Measurements from ENCODE around the gene XPO6. TPM values are rescaled to one million over a fixed set of nuclear protein-coding genes. Genes with fewer than 3 reads are reported as not detected.
A peak's percentile ranks its signal among the peaks of the same experiment; 100 is the strongest.

The XPO6 gene
- total and polyA plus RNA-seq, 2 of the 13 experiments (the other 11 are each of a cell fraction or from before 2014, with no cell fraction given): 109 to 129 TPM

- TF ChIP-seq ARID5B (CRISPR knock-in tag; IDR thresholded peaks at IDR 0.05): peak; percentile 63
- no peak for TF ChIP-seq ZNF10 (CRISPR knock-in tag; IDR thresholded peaks at IDR 0.05; ENCODE audit: borderline replicate concordance, low read depth)
- peak; percentile 62; the same call in 1 of the 2 replicates for TF ChIP-seq ZNF776 (CRISPR knock-in tag; IDR thresholded peaks at IDR 0.05)
- TF ChIP-seq JUND (CRISPR knock-in tag; IDR thresholded peaks at IDR 0.05): no peak
- TF ChIP-seq ZKSCAN8 (CRISPR knock-in tag; IDR thresholded peaks at IDR 0.05; ENCODE audit: borderline replicate concordance): peak; percentile 63; the same call in 1 of the 2 replicates
- no peak for TF ChIP-seq AKAP8 (CRISPR knock-in tag; IDR thresholded peaks at IDR 0.05)
- peak; percentile 15 to 60; a peak in 2 of 4 replicates for TF ChIP-seq POLR2A (IDR thresholded peaks at IDR 0.05; ENCODE audit: insufficient read depth in 1 of 2, low read depth in 2 of 2, low read length in 2 of 2)
- peak; percentile 79 for TF ChIP-seq ZFY (CRISPR knock-in tag; IDR thresholded peaks at IDR 0.05)
- no peak for TF ChIP-seq ZNF703 (CRISPR knock-in tag; IDR thresholded peaks at IDR 0.05; ENCODE audit: borderline replicate concordance)
- peak; percentile 95 for TF ChIP-seq HCFC1 (IDR thresholded peaks at IDR 0.05; ENCODE audit: low read depth, low read length)
- TF ChIP-seq TRIM24 (CRISPR knock-in tag; IDR thresholded peaks at IDR 0.05): no peak
- TF ChIP-seq SNAPC5 (CRISPR knock-in tag; IDR thresholded peaks at IDR 0.05; ENCODE audit: borderline replicate concordance): no peak
- TF ChIP-seq PHF20 (CRISPR knock-in tag; IDR thresholded peaks at IDR 0.05): peak; percentile 83
- no peak for TF ChIP-seq ZFP36L2 (CRISPR knock-in tag; IDR thresholded peaks at IDR 0.05)
- TF ChIP-seq ZNF333 (CRISPR knock-in tag; IDR thresholded peaks at IDR 0.05; ENCODE audit: borderline replicate concordance): peak; percentile 73; the same call in 1 of the 2 replicates
- TF ChIP-seq IKZF1 (IDR thresholded peaks at IDR 0.05): no peak
- 0 out of 2 replicates have a peak, but pooled peaks have one; percentile 25 for TF ChIP-seq ADNP (CRISPR knock-in tag; IDR thresholded peaks at IDR 0.05)
- no peak for TF ChIP-seq ZNF646 (CRISPR knock-in tag; IDR thresholded peaks at IDR 0.05)
- TF ChIP-seq SPEN (CRISPR knock-in tag; IDR thresholded peaks at IDR 0.05; ENCODE audit: low read depth): peak; percentile 45
Measured at GRCh38 chr16:28211758-28212531, at the start of gene XPO6 (continued).
